Urinary bladder (tissue), 4 donors: ENCODE measurements around the gene MAP7D1. TPM values are rescaled to one million over a fixed set of nuclear protein-coding genes. Genes with fewer than 3 reads are reported as not detected.

ENCODE experiments used
- DNase-seq: peaks from one replicate; pipeline ENCODE4 v3.0.0-alpha.2; 2015; ENCODE audit errors: extremely low spot score
- H3K27ac ChIP-seq: one replicate; pipeline ENCODE4 v1.5.1; 2013; ENCODE audit warnings: low read depth, mild to moderate bottlenecking, moderate library complexity
- H3K36me3 ChIP-seq: one replicate; pipeline ENCODE4 v1.6.1; 2013; ENCODE audit warnings: mild to moderate bottlenecking, moderate library complexity; ENCODE audit not compliant: insufficient read depth
- H3K4me1 ChIP-seq: one replicate; pipeline ENCODE4 v1.6.1; 2013; ENCODE audit warnings: mild to moderate bottlenecking, moderate library complexity; ENCODE audit not compliant: insufficient read depth
- H3K4me3 ChIP-seq: one replicate; pipeline ENCODE4 v1.5.1; 2013; ENCODE audit warnings: low read depth, low read length
- WGBS: extraction: QIAGEN DNeasy Blood & Tissue Kit; methylation state at CpG from one replicate; pipeline ENCODE4 v1.1.7; 2013; 5-methylcytosine and 5-hydroxymethylcytosine counted together
- polyA plus RNA-seq: library from polyadenylated mRNA; stranded (reverse); fragments of 200-250 nt; gene quantifications from one replicate; pipeline ENCODE4 v1.2.3, GENCODE V29; 2013
- total RNA-seq: library from RNA; depleted of rRNA; stranded (reverse); fragments of >200 nt; gene quantifications from one replicate; pipeline ENCODE4 v1.2.3, GENCODE V29; 2014
- donor health status: healthy with polysubstance abuse.
- donor health status: healthy.

Gene MAP7D1
- total and polyA plus RNA-seq, 2 donors: 31.7 to 144 TPM

DNA sequence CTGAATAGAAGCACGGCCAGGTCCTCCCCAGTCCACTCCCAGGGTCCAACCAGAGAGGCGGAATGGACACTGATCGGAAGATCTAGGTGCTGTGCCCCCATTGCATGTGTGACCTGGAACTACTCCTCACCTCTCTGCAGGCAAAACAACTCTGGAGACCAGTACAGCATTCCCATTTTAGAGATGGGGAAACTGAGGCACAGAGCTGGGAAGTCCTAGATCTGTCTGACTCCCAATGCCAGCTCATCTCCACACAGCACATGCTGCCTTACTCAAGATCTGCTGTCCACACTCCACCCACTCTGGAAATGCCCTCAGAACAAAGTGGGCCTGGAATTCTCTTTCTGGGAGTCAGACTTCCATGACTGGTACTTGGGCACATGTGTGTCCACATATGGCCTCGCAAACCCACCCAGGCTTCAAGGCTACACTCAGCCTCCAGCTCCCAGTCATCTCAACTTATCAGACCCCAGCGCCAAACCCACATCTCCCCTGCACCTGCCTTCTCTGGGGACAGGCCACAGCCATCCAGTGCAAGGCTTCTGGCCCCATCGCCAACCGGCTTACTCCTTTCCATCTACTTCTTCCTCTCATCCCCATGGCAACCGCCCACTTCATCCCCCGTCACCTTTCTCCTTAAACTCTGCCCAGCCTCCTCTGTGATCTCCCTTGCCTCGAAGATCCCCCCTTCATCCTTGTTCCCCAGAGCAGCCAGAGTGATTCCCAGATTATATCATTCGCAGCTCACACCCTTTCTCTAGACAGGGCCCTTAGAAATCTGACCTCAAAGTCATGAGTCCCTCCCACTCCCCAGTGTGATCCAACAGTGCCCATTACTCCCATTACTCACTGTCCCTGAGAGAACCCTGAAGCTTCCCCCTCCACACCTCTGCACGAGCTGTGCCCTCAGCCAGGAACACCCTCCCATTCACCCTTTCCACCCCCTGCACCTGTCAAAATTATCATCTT lies 33.6 kb upstream of the MAP7D1 start:
- Histone ChIP-seq H3K4me1 (no peaks in the 10 kb centered on the region), H3K4me3 (no peak overlapping the region), H3K36me3 (no peaks in the 10 kb centered on the region), H3K27ac (no peak overlapping the region)
- no peak for DNase-seq
- WGBS: 90% methylated on average over 12 of the region's 12 CpGs

- WGBS: 72% methylated on average over 8 of the region's 8 CpGs
- Histone ChIP-seq H3K4me1 (no peaks in the 10 kb centered on the region), H3K27ac (no peak overlapping the region)
These were observed 32.6 kb upstream of the MAP7D1 start for GRCh38 chr1:36123356-36123755.

GRCh38 chr1:36124404-36125128 lies 31.4 kb upstream of the MAP7D1 start:
- peak overlapping the region; percentile 56 for H3K4me3 ChIP-seq
- no peaks in the 10 kb centered on the region for H3K4me1 ChIP-seq
- no peak overlapping the region for H3K27ac ChIP-seq
- DNase-seq: no peak
- 21% methylated on average over 42 of the region's 42 CpGs for WGBS
- no peaks in the 10 kb centered on the region for H3K36me3 ChIP-seq

More at GRCh38 chr1:36123356-36123755, 32.6 kb upstream of the MAP7D1 start:
- H3K4me3 ChIP-seq: no peak overlapping the region
- DNase-seq: no peak
- H3K36me3 ChIP-seq: no peaks in the 10 kb centered on the region

DNA sequence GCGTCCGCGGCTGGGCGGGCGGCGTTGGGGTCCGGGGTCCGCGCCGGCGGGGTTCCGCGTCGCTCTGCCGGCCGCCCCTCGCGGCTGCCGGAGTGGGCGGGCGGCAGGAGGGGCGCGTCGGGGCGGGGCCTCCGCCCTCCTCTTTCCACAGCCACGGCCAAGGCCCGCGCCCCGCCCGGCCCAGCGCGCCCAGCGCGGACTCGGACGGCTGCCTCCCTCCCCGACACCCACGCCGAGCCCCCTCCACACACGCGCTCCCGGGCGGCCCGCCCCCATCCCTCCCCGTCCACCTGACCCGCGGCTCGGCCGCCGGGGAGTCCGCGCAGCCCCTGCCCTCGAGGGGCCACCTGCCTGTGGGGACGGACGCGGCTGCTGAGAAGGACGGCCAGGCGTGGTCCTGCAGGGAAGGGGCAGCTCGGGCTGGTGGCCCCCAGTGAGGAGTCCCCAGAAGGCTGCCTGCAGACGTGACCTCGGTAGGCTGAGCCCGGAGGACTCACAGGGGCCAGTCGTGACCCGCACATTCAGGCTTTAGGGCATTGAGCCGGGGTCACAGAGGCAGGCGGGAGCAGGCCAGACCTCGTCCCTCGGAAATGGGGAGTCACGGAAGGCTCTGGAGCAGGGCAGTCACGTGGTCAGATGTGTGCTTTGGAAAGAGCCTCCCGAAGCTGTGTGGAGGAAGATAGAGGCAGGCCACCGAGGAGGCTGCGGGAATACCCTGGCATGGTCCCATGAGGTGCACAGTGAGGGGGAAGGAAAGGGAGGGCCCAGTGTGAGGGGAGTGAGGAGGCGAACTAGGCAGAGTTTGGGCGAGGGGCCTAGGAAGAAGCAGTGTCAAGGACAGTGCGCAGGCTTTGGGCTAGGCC lies 30.6 kb upstream of the MAP7D1 start, which contains the start of gene COL8A2:
Gene COL8A2, minus strand, starts transcription at position 94 of the 863 bp plus-strand sequence. CDS start 24,980 bp downstream, outside the sequence.
- no peaks in the 10 kb centered on the region for H3K4me1 ChIP-seq
- H3K4me3 ChIP-seq: peak within 1 kb of the TSS; percentile 56
- H3K27ac ChIP-seq: no peak within 1 kb of the TSS
- no peaks in the 10 kb centered on the region for H3K36me3 ChIP-seq
- no peak for DNase-seq
- 9% methylated on average over 77 of the region's 77 CpGs for WGBS

GRCh38 chr1:36126005-36126716 lies 29.8 kb upstream of the MAP7D1 start:
- Histone ChIP-seq H3K4me3 (no peak overlapping the region), H3K36me3 (no peaks in the 10 kb centered on the region), H3K27ac (no peak overlapping the region), H3K4me1 (no peaks in the 10 kb centered on the region)
- DNase-seq: no peak
- 86% methylated on average over 21 of the region's 21 CpGs for WGBS

DNA sequence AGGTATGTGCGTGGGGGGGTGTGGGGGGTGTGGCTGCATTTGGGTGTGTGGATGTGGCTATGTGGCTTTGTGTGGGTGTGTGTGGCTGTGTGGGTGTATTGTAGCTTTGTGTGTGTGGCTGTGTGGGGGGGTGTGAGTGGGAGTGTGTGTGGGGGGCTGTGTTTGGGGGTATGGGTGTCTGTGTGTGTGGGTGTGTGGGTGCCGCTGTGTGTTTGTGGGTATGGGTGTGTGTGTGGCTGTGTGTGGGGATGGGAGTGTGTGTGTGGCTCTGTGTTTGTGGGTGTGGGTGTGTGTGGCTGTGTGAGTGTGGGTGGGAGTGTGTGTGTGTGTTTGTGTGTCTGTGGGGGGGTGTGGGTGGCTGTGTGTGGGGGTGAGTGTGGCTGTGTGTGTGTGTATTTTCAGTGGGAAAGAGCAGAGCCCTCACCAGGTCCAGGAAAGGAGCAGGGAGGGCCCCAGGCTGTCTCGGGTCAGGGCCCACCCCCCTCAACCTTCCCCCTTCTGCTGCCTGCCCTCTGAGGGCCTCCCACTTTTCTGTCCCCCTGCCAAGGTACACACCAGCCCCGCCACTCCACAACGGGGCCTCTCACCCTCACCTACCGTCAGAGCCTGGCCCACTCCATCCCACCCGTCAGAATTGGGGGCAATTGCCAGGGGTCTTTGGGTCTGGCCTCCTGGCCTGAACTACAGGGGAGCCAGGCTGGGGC lies 29.0 kb upstream of the MAP7D1 start:
- no peak for DNase-seq
- WGBS: 59% methylated on average over 7 of the region's 7 CpGs
- H3K36me3 ChIP-seq: no peaks in the 10 kb centered on the region
- no peak overlapping the region for H3K4me3 ChIP-seq
- H3K4me1 ChIP-seq: no peaks in the 10 kb centered on the region
- H3K27ac ChIP-seq: no peak overlapping the region

- no peak overlapping the region for H3K4me3 ChIP-seq
- no peak for DNase-seq
- WGBS: 91% methylated on average over 11 of the region's 11 CpGs
These were observed 27.6 kb upstream of the MAP7D1 start for GRCh38 chr1:36128126-36128904.

GRCh38 chr1:36128905-36129206 lies 27.1 kb upstream of the MAP7D1 start:
- no peak for DNase-seq
- Histone ChIP-seq H3K4me3 (no peak overlapping the region), H3K4me1 (no peaks in the 10 kb centered on the region), H3K36me3 (no peaks in the 10 kb centered on the region), H3K27ac (no peak overlapping the region)
- 94% methylated on average over 3 of the region's 3 CpGs for WGBS

More at GRCh38 chr1:36128126-36128904, 27.6 kb upstream of the MAP7D1 start:
- Histone ChIP-seq H3K4me1 (no peaks in the 10 kb centered on the region), H3K27ac (no peak overlapping the region), H3K36me3 (no peaks in the 10 kb centered on the region)

DNA sequence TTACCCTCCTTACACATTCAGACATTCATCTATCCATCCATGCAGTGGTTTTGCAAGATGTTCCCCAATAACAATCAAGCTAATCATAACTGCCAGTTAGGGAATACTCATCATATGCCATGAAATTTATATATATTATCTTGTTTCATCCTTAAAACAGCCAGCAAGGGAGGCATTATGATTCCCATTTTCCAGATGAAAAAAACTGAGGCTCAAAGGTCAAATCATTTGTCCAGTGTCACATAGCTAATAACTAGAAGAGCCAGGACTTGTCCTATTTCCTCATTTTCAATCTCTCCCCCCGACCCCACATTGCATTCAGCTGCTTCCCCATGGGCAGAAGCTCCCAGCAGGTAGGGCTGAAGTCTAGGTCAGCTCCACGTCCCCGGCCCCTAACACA lies 23.9 kb upstream of the MAP7D1 start:
- Histone ChIP-seq H3K4me1 (no peaks in the 10 kb centered on the region), H3K27ac (no peak overlapping the region), H3K4me3 (no peak overlapping the region), H3K36me3 (no peaks in the 10 kb centered on the region)
- DNase-seq: no peak
- 83% methylated on average over 3 of the region's 3 CpGs for WGBS

DNA sequence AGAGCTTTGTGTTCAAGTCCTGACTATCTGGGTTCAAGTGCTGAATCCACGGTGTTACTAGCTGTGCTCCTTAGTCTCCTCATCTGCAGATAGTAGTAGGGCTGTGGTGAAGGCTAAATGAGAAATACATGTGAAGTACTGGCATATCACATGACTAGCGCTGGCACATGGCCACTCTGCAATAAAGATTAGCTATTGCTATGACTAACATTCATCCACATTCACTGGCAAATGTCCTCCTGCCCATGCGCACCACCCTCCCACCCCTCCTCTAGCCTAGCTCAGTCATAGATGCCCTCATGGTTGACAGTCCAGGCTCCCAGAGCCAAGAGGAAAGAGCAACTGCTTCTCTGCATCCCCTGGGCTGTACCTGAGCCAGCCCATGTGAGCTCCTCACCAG lies 22.5 kb upstream of the MAP7D1 start:
- no peak for DNase-seq
- Histone ChIP-seq H3K4me3 (no peak overlapping the region), H3K36me3 (no peaks in the 10 kb centered on the region), H3K4me1 (no peaks in the 10 kb centered on the region), H3K27ac (no peak overlapping the region)
- 43% methylated on average over 3 of the region's 3 CpGs for WGBS

DNA sequence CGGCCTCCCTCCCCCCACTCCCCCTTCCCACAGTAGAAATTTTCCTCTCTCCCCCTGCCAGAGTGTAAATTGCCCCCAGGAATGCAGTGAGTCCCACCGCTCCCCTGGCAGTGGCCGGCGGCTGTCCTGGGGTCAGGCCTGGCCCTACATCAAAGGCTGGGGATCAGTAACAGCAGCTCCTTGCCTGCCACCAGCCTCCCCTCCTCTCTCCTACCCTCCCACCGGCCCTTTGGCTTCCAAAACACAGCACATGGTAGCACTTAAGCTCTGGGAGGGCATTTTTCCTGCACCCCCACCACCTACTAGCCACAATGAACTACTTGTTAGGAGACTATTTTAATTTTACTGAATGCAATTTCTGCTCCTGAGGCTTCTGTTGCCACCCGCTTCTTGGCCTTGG lies 21.9 kb upstream of the MAP7D1 start:
- no peaks in the 10 kb centered on the region for H3K36me3 ChIP-seq
- no peaks in the 10 kb centered on the region for H3K4me1 ChIP-seq
- DNase-seq: no peak
- H3K4me3 ChIP-seq: no peak overlapping the region
- no peak overlapping the region for H3K27ac ChIP-seq
- 49% methylated on average over 6 of the region's 6 CpGs for WGBS
